Keratinocyte (primary cell): Measurements from ENCODE around the gene TP53I3.

Source experiments
- CTCF ChIP-seq, 3 experiments: IDR thresholded peaks in 1 of 3; conservative IDR thresholded peaks in 1 of 3; optimal IDR thresholded peaks in 1 of 3; 2 replicates in 2 of 3; 3 replicates in 1 of 3; pipeline versions ENCODE3 to v1.5.1; 2011; ENCODE audit warnings: low read length in 3 of 3, mild to moderate bottlenecking in 3 of 3, moderate library complexity in 2 of 3, control low read depth in 1 of 3, inconsistent platforms in 1 of 3; ENCODE audit not compliant: insufficient read depth in 2 of 3; ENCODE audit errors: extremely low read depth in 1 of 3
- EZH2 ChIP-seq: IDR thresholded peaks from one replicate; pipeline ENCODE4 v1.6.1; 2012; ENCODE audit warnings: inconsistent platforms, mild to moderate bottlenecking, low read length, moderate library complexity

- TF ChIP-seq CTCF (optimal IDR thresholded peaks at IDR 0.05 in 1 of 3, IDR thresholded peaks at IDR 0.05 in 1 of 3, conservative IDR thresholded peaks at IDR 0.05 in 1 of 3; ENCODE audit: extremely low read depth in 1 of 3, insufficient read depth in 2 of 3, low read length in 3 of 3) = no peak
- TF ChIP-seq EZH2 = no peak
Measured at GRCh38 chr2:24083567-24084385, 858 bp downstream of the TP53I3 start.
